Muscle of leg (tissue), 11 donors: ENCODE results near the gene ICAM1. TPM values are rescaled to one million over a fixed set of nuclear protein-coding genes. Genes with fewer than 3 reads are reported as not detected.
"Not testable (repeated sequence)": the region's sequence is repeated elsewhere in the genome, so short reads cannot be mapped to it uniquely, and the experiment has no call there.

Source experiments
- DNase-seq: peaks from one replicate; pipeline ENCODE4 v3.0.0; 2013
- H3K27ac ChIP-seq: one replicate; pipeline ENCODE4 v1.5.1; 2013; ENCODE audit warnings: mild to moderate bottlenecking, low read length, control low read depth
- H3K27me3 ChIP-seq: one replicate; pipeline ENCODE4 v1.6.1; 2013; ENCODE audit warnings: low read length; ENCODE audit not compliant: control insufficient read depth, insufficient read depth
- H3K36me3 ChIP-seq: one replicate; pipeline ENCODE4 v1.6.1; 2013; ENCODE audit warnings: low read length; ENCODE audit not compliant: control insufficient read depth, insufficient read depth
- H3K4me1 ChIP-seq: one replicate; pipeline ENCODE4 v1.6.1; 2013; ENCODE audit warnings: low read length; ENCODE audit not compliant: control insufficient read depth, insufficient read depth
- H3K4me3 ChIP-seq: one replicate; pipeline ENCODE4 v1.5.1; 2013; ENCODE audit warnings: low read length, control low read depth
- H3K9me3 ChIP-seq: replicated peaks from 2 replicates; pipeline ENCODE4 v1.6.1; 2013; ENCODE audit warnings: low read depth, low read length; ENCODE audit not compliant: control insufficient read depth
- WGBS: methylation state at CpG from one replicate; pipeline ENCODE4 v1.1.5; 2013; ENCODE audit warnings: missing lambda C conversion rate; ENCODE audit not compliant: insufficient coverage; 5-methylcytosine and 5-hydroxymethylcytosine counted together
- polyA plus RNA-seq, 8 donors: library from polyadenylated mRNA; unstranded; fragments of 120-200 nt; gene quantifications; one replicate each; pipeline versions ENCODE4 v1.2.1 to v1.2.3, GENCODE V29; 2013; ENCODE audit warnings: inconsistent platforms in 1 of 8, low replicate concordance in 1 of 8; ENCODE audit not compliant: insufficient read length in 8 of 8, insufficient read depth in 1 of 8
- total RNA-seq: library from RNA; stranded (reverse); fragments of 120-200 nt; gene quantifications from one replicate; pipeline ENCODE4 v1.2.4, GENCODE V29; 2013

ICAM1 gene
- total and polyA plus RNA-seq, 9 donors: 4.7 to 10.1 (median 7.9) TPM

- not testable (repeated sequence) for H3K27me3 ChIP-seq, H3K36me3 ChIP-seq, H3K4me3 ChIP-seq, DNase-seq, H3K27ac ChIP-seq, H3K9me3 ChIP-seq
- H3K4me1 ChIP-seq: peaks cover 18% of the 10 kb centered on the region
- 90% methylated on average over 7 of the region's 11 CpGs for WGBS
These were observed 29.0 kb upstream of the ICAM1 start for GRCh38 chr19:10241826-10242449.

DNA sequence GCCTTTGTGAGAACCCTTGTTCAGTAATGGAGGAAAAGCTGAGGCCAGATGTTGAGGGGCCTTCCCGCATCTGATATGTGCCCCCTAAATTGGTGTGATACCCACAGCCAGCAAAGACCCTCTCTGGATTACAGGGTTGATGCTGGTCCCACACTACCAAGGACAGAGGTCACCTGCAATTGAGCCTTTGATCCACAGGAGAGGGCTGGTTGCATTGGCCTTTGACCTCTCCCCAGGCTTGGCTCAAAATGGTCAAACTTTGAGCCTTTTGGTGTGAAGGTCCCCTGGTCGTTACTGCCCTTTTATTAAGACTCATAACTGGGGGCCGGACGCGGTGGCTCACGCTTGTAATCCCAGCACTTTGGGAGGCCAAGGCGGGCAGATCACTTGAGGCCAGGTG, 27.3 kb upstream of the ICAM1 start:
- no peaks in the 10 kb centered on the region for H3K36me3 ChIP-seq
- peaks cover 1% of the 10 kb centered on the region for H3K4me1 ChIP-seq
- no peak overlapping the region for H3K4me3 ChIP-seq
- no peaks in the 10 kb centered on the region for H3K27me3 ChIP-seq
- H3K27ac ChIP-seq: no peak overlapping the region
- H3K9me3 ChIP-seq: no peaks in the 10 kb centered on the region
- no peak for DNase-seq
- WGBS: 80% methylated on average over 7 of the region's 7 CpGs

DNA sequence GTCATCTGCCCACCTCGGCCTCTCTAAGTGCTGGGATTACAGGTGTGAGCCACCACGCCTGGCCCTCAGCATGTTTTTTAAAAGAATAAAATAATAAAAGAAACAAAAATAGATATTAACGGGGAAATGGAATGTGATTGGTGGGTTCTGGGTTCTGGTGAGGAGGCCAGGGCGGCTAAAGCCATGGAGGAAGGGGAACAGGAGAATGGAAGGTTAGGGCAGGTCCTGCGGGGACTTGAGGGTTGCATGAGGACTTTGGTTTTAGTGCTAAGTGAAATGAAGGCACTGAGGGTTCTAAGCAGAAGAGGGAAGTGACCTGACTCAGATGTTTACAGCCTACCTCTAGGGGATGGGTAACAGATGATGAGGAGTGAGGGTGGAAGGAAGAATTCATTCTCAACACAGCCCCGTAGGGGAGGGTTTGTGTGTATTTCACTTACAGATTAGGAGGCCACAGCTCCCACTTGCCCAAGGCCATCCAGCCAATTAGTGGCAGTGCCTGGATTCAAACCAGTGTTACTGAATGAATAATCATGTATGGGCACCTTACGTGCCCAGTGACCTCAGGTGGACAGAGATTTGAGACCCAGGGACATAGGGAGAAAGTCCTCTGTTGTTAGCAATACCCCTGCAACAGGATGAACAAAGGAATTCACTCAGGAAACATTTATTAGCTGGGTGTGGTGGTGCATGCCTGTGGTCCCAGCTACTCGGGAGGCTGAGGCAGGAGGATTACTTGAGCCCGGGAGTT, 25.6 kb upstream of the ICAM1 start:
- no peak for DNase-seq
- Histone ChIP-seq H3K4me1 (peaks cover 5% of the 10 kb centered on the region), H3K4me3 (no peak overlapping the region), H3K27me3 (no peaks in the 10 kb centered on the region), H3K36me3 (no peaks in the 10 kb centered on the region), H3K27ac (no peak overlapping the region), H3K9me3 (no peaks in the 10 kb centered on the region)
- WGBS: 73% methylated on average over 5 of the region's 9 CpGs

DNA sequence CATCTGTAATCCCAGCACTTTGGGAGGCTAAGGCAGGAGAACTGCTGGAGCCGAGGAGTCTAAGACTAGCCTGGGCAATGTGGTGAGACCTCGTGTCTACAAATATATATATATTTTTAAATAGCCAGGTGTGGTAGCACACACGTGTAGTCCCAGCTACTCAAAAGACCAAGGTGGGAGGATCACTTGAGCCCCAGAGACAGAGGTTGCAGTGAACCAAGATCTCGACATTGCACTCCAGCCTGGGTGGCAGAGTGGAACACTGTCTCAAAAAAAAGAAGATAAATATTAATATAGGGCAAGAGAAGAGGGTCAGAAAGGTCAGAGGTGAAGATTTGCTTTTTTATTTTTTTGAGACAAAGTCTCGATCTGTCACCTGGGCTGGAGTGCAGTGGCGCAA, 24.4 kb upstream of the ICAM1 start:
- Histone ChIP-seq H3K36me3 (no peaks in the 10 kb centered on the region), H3K4me1 (peaks cover 11% of the 10 kb centered on the region), H3K9me3 (no peaks in the 10 kb centered on the region), H3K27ac (no peak overlapping the region), H3K4me3 (no peak overlapping the region), H3K27me3 (no peaks in the 10 kb centered on the region)
- no peak for DNase-seq
- 100% methylated on average over 1 of the region's 6 CpGs for WGBS

GRCh38 chr19:10251792-10252694, 18.9 kb upstream of the ICAM1 start, which contains the start of gene MRPL4:
Gene MRPL4 (plus strand): TSS chr19:10252214. CDS start chr19:10252254, 40 bp downstream.
- Histone ChIP-seq H3K27me3 (no peaks in the 10 kb centered on the region), H3K4me1 (peaks cover 18% of the 10 kb centered on the region), H3K27ac (peak within 1 kb of the TSS; percentile 82), H3K4me3 (peak within 1 kb of the TSS; percentile 71), H3K36me3 (peaks cover 33% of the 10 kb centered on the region), H3K9me3 (no peaks in the 10 kb centered on the region)
- under 1% methylated on average over 77 of the region's 77 CpGs for WGBS
- peak; percentile 100 for DNase-seq

DNA sequence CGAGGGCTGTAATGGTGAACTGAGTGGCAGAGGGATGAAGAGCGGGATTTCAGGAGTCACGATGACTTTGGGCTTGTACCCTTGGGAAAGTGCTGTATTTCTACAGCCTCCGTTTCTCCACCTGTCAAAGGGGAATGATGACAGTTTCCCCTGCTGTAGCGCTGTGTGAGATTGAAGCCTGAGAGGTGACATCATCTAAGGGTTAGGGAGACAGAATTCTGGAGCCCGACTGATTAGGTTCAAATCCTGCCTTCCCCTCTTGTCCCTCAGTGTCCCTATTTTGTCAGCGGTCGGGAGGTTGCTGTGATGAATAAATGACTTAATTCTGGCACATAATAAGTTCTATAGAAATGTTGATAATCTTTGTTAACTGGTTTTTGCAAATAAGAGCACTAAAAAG, 18.2 kb upstream of the ICAM1 start:
- no CpG with 5 or more reads among the region's 8 CpGs for WGBS
- H3K4me3 ChIP-seq: peak overlapping the region; percentile 71
- H3K9me3 ChIP-seq: no peaks in the 10 kb centered on the region
- peaks cover 39% of the 10 kb centered on the region for H3K36me3 ChIP-seq
- H3K27ac ChIP-seq: no peak overlapping the region
- H3K27me3 ChIP-seq: no peaks in the 10 kb centered on the region
- DNase-seq: no peak
- H3K4me1 ChIP-seq: peaks cover 18% of the 10 kb centered on the region

GRCh38 chr19:10254244-10254643, 16.7 kb upstream of the ICAM1 start:
- no peak overlapping the region for H3K27ac ChIP-seq
- 93% methylated on average over 3 of the region's 3 CpGs for WGBS
- no peaks in the 10 kb centered on the region for H3K9me3 ChIP-seq
- no peak for DNase-seq
- H3K36me3 ChIP-seq: peaks cover 53% of the 10 kb centered on the region
- no peaks in the 10 kb centered on the region for H3K27me3 ChIP-seq
- no peak overlapping the region for H3K4me3 ChIP-seq
- H3K4me1 ChIP-seq: peaks cover 19% of the 10 kb centered on the region

- 94% methylated on average over 2 of the region's 2 CpGs for WGBS
- peaks cover 15% of the 10 kb centered on the region for H3K4me1 ChIP-seq
- DNase-seq: no peak
- H3K27me3 ChIP-seq: no peaks in the 10 kb centered on the region
- H3K9me3 ChIP-seq: no peaks in the 10 kb centered on the region
- H3K27ac ChIP-seq: no peak overlapping the region
- H3K4me3 ChIP-seq: no peak overlapping the region
- peaks cover 60% of the 10 kb centered on the region for H3K36me3 ChIP-seq
These were observed 15.6 kb upstream of the ICAM1 start for GRCh38 chr19:10255358-10255757.

GRCh38 chr19:10256551-10256950, 14.4 kb upstream of the ICAM1 start:
- 76% methylated on average over 5 of the region's 18 CpGs for WGBS
- Histone ChIP-seq H3K27ac (no peak overlapping the region), H3K27me3 (no peaks in the 10 kb centered on the region), H3K4me3 (no peak overlapping the region), H3K36me3 (peaks cover 60% of the 10 kb centered on the region), H3K9me3 (no peaks in the 10 kb centered on the region), H3K4me1 (peaks cover 9% of the 10 kb centered on the region)
- no peak for DNase-seq
